ENCODE measurements around the gene KRT4.

KRT4 gene

DNA sequence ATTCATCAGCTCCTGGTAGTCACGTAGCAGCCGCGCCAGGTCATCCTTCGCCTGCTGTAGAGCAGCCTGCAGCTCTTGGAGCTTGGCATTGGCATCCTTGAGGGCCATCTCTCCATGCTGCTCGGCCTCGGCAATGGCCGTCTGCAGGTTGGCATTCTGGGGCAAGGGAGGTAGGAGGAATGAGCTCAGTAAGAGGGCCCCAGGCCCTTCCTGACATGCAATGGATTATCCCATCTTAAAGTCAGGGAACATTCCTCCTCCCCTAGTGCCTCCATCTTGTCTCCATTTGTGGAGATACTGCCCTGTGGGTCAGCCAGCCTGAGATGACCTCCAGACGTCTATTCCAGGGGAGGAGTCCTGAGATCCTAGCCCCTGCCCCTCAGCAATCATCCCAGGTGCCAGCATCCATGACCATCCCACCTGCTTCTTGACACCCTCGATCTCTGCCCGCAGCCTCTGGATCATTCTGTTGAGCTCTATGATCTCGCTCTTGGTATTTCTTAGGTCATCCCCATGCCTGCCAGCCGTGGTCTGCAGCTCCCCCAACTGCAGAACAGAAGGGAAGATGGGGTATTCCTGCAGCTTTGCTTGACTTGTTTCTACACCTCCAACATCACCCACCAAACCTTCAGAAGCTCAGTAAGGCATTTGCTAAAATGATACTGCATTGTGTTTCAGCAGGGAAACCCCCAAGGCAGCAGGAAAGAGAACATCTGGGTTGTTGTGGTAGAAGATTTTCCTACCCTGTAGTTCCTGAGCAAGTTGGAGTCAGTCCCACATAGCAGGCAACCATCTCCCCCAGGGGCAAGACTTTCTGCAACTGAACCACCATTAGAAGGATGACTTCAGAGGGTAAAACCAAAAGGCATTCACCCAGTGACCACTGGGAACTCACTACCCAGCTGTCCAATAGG is 22.4 kb downstream of the KRT4 start:
- no peaks in the 10 kb centered on the region for H3K4me1 Mint-ChIP-seq

GRCh38 chr12:52790427-52791270 is 23.3 kb downstream of the KRT4 start:
- Mint-ChIP-seq H3K9me3 (no peaks in the 10 kb centered on the region), H3K4me3 (no peak overlapping the region), H3K36me3 (ENCODE audit: low read depth) (no peaks in the 10 kb centered on the region), H3K27me3 (ENCODE audit: low read depth, poor library complexity) (peaks cover 58% of the 10 kb centered on the region), H3K4me1 (no peaks in the 10 kb centered on the region), H3K27ac (no peak overlapping the region)
- TF ChIP-seq CTCF (IDR thresholded peaks at IDR 0.05): no peak
- DNase-seq: no peak

More for the DNA sequence above, 22.4 kb downstream of the KRT4 start:
- Mint-ChIP-seq H3K36me3 (ENCODE audit: low read depth) (no peaks in the 10 kb centered on the region), H3K27ac (no peak overlapping the region), H3K27me3 (ENCODE audit: low read depth, poor library complexity) (peaks cover 56% of the 10 kb centered on the region), H3K4me3 (no peak overlapping the region), H3K9me3 (no peaks in the 10 kb centered on the region)
- no peak for DNase-seq
- TF ChIP-seq CTCF (IDR thresholded peaks at IDR 0.05): no peak

- H3K27me3 Mint-ChIP-seq (ENCODE audit: low read depth, poor library complexity): peaks cover 64% of the 10 kb centered on the region
- H3K4me3 Mint-ChIP-seq: peak overlapping the region; percentile 49
- no peak for TF ChIP-seq CTCF (IDR thresholded peaks at IDR 0.05)
- DNase-seq: peak; percentile 36
- H3K36me3 Mint-ChIP-seq (ENCODE audit: low read depth): no peaks in the 10 kb centered on the region
- no peaks in the 10 kb centered on the region for H3K9me3 Mint-ChIP-seq
- H3K4me1 Mint-ChIP-seq: no peaks in the 10 kb centered on the region
- peak overlapping the region; percentile 47 for H3K27ac Mint-ChIP-seq
Measured at GRCh38 chr12:52789637-52790426, 24.1 kb downstream of the KRT4 start.

DNA sequence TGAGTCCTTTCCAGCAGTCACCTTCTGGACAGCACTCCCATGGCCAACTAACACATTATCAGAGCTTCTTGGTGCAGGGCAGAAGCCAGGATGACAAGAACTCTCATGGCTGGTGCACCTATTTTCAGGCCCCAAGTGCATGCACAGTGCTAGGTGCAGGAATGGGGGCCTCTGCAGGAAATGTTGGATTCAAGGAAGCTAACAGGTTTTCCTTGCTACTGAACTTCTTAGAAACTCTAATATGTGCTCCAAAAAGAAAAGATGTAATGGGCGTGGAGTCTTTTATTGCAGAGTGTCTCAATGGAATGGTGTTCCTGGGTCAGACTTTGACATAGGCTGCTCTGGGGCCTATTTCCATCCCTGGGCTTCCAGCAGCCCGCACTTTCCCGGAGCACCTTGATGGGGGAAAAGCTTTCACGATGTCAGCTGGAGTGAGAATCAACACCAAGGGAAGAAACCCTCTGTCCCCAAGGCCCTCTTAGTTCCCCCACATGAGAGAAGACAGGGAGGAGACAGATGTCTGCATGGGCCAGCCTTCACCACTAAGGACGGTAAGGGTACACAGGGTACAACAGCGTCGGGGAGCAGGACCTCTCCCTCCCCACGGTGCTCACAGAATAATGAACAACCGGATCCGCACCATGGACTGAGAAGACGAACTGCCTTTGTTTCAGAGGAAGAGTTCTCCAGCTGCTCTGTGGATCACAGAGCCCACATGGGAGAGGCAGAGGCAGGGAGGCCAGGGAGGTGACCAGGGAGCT is 24.9 kb downstream of the KRT4 start:
- Mint-ChIP-seq H3K4me1 (no peaks in the 10 kb centered on the region), H3K4me3 (peak overlapping the region; percentile 49), H3K27me3 (ENCODE audit: low read depth, poor library complexity) (peaks cover 64% of the 10 kb centered on the region), H3K9me3 (no peaks in the 10 kb centered on the region), H3K27ac (peak overlapping the region; percentile 47), H3K36me3 (ENCODE audit: low read depth) (no peaks in the 10 kb centered on the region)
- no peak for TF ChIP-seq CTCF (IDR thresholded peaks at IDR 0.05)
- DNase-seq: no peak

GRCh38 chr12:52788192-52788875 is 25.6 kb downstream of the KRT4 start:
- H3K27me3 Mint-ChIP-seq (ENCODE audit: low read depth, poor library complexity): peaks cover 63% of the 10 kb centered on the region
- no peak for TF ChIP-seq CTCF (IDR thresholded peaks at IDR 0.05)
- DNase-seq: no peak
- no peaks in the 10 kb centered on the region for H3K4me1 Mint-ChIP-seq
- H3K27ac Mint-ChIP-seq: no peak overlapping the region
- H3K36me3 Mint-ChIP-seq (ENCODE audit: low read depth): no peaks in the 10 kb centered on the region
- no peak overlapping the region for H3K4me3 Mint-ChIP-seq
- H3K9me3 Mint-ChIP-seq: no peaks in the 10 kb centered on the region

All from nephron progenitor cell (in vitro differentiated cells).